Loucy (cell line): ENCODE results near the gene CTNND2.

Experiments used
- H2AFZ ChIP-seq: fragments of 200-600 bp; sonication (generic); 2 replicates; pipeline ENCODE4 v1.6.0; 2016; ENCODE audit warnings: antibody characterized with exemption, mild to moderate bottlenecking, low read length, moderate library complexity
- H3F3A ChIP-seq: fragments of 200-600 bp; 2 replicates; pipeline ENCODE4 v1.6.0; 2016; ENCODE audit warnings: antibody characterized with exemption, low read depth, mild to moderate bottlenecking
- H3K27me3 ChIP-seq: fragments of 200-600 bp; sonication (generic); 2 replicates; pipeline ENCODE4 v1.6.1; 2014; ENCODE audit warnings: low read length, mild to moderate bottlenecking; ENCODE audit not compliant: insufficient read depth, poor library complexity, severe bottlenecking
- H3K36me3 ChIP-seq: fragments of 200-600 bp; sonication (generic); 2 replicates; pipeline ENCODE4 v1.6.1; 2016; ENCODE audit warnings: low read length; ENCODE audit not compliant: insufficient read depth
- H3K4me1 ChIP-seq: fragments of 200-600 bp; sonication (generic); 2 replicates; pipeline ENCODE4 v1.5.1; 2014; ENCODE audit warnings: low read length, mild to moderate bottlenecking; ENCODE audit not compliant: insufficient read depth, poor library complexity, severe bottlenecking
- H3K4me2 ChIP-seq: fragments of 200-600 bp; sonication (generic); 2 replicates; pipeline ENCODE4 v1.6.0; 2014; ENCODE audit warnings: antibody characterized with exemption, low read length, low read depth, mild to moderate bottlenecking; ENCODE audit not compliant: poor library complexity, severe bottlenecking
- H3K4me3 ChIP-seq: fragments of 200-600 bp; sonication (generic); 2 replicates; pipeline ENCODE4 v1.5.1; 2014; ENCODE audit warnings: low read length, mild to moderate bottlenecking, mixed read lengths; ENCODE audit not compliant: poor library complexity, severe bottlenecking
- H3K79me2 ChIP-seq: fragments of 200-600 bp; sonication (generic); 2 replicates; pipeline ENCODE4 v1.6.1; 2014; ENCODE audit warnings: low read length; ENCODE audit not compliant: insufficient read depth
- H3K9ac ChIP-seq: fragments of 200-600 bp; sonication (generic); 2 replicates; pipeline ENCODE4 v1.6.0; 2014; ENCODE audit warnings: mild to moderate bottlenecking, low read depth, low read length, moderate library complexity; ENCODE audit not compliant: poor library complexity, severe bottlenecking
- H3K9me2 ChIP-seq: fragments of 200-600 bp; sonication (generic); replicated peaks from 2 replicates; pipeline ENCODE4 v1.6.1; 2016; ENCODE audit warnings: low read depth, low read length, mixed read lengths
- H3K9me3 ChIP-seq: fragments of 200-600 bp; sonication (generic); 2 replicates; pipeline ENCODE4 v1.6.1; 2014; ENCODE audit warnings: mild to moderate bottlenecking, antibody characterized with exemption, low read length, low read depth; ENCODE audit not compliant: insufficient read depth
- H4K20me1 ChIP-seq: fragments of 200-600 bp; sonication (generic); 2 replicates; pipeline ENCODE4 v1.6.0; 2014; ENCODE audit warnings: antibody characterized with exemption, low read length, mild to moderate bottlenecking; ENCODE audit not compliant: insufficient read depth, poor library complexity, severe bottlenecking
- EZH2phosphoT487 ChIP-seq: fragments of 200-600 bp; IDR thresholded peaks from 2 replicates; pipeline ENCODE4 v1.6.1; 2018; ENCODE audit warnings: antibody characterized with exemption, mild to moderate bottlenecking, moderate library complexity, borderline replicate concordance
- TF ChIP-seq, protein P1 (sequence below): fragments of 200-600 bp; sonication (generic); conservative IDR thresholded peaks from 2 replicates; pipeline ENCODE4 v1.5.1; 2014; ENCODE audit warnings: mild to moderate bottlenecking, antibody characterized with exemption, low read length

The CTNND2 gene

DNA sequence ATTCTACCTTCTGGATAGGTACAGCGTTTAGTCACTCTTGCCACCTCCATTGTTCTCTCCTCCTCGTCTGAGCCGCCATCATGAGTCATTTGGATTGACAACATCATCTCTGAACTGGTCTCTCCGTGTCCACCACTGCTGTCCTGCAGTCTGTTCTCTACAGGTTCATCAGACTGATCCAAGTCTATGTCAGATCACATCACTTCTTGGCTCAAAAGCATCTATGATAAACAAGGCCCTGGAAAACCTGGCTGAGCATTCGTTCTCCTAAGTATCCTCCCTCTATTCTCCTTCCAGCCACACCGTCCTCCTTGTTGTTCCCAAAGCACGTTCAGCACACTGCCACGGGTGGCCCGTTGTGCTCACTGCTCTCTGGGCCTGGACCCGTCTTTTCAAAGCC lies 50.5 kb downstream of the CTNND2 start:
- Histone ChIP-seq H3K27me3 (no peaks in the 10 kb centered on the region), H4K20me1 (no peaks in the 10 kb centered on the region), H3K4me1 (no peaks in the 10 kb centered on the region)

DNA sequence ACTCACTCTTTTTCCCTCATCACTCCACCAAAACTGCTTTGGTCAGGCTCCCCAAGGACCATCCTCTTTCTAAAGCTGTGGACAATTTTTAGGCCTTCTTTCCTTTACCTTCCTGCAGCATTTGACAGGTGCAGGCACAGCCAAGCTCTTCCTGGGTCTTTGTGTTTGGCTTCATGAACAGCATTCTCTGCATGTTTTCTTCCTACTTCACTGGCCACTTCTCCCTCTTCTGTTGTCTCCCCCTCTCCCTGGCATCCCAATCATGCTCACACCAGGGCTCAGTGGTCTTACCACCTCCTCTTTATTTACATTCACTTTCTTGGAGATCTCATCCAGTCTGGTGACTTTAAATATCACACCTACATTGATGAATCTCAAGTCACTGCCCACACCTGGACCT lies 51.1 kb downstream of the CTNND2 start:
- Histone ChIP-seq H3K36me3 (no peaks in the 10 kb centered on the region), H3K27me3 (no peaks in the 10 kb centered on the region), H2AFZ (no peak overlapping the region), H3K9me3 (no peaks in the 10 kb centered on the region), H3K4me3 (no peak overlapping the region), H3K4me2 (no peak overlapping the region), H3K79me2 (no peaks in the 10 kb centered on the region), H3K9ac (no peak overlapping the region), H4K20me1 (no peaks in the 10 kb centered on the region), H3K9me2 (no peaks in the 10 kb centered on the region), H3F3A (no peaks in the 10 kb centered on the region), H3K4me1 (no peaks in the 10 kb centered on the region)
- TF ChIP-seq, protein P1, sequence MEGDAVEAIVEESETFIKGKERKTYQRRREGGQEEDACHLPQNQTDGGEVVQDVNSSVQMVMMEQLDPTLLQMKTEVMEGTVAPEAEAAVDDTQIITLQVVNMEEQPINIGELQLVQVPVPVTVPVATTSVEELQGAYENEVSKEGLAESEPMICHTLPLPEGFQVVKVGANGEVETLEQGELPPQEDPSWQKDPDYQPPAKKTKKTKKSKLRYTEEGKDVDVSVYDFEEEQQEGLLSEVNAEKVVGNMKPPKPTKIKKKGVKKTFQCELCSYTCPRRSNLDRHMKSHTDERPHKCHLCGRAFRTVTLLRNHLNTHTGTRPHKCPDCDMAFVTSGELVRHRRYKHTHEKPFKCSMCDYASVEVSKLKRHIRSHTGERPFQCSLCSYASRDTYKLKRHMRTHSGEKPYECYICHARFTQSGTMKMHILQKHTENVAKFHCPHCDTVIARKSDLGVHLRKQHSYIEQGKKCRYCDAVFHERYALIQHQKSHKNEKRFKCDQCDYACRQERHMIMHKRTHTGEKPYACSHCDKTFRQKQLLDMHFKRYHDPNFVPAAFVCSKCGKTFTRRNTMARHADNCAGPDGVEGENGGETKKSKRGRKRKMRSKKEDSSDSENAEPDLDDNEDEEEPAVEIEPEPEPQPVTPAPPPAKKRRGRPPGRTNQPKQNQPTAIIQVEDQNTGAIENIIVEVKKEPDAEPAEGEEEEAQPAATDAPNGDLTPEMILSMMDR = no peak
- TF ChIP-seq EZH2phosphoT487 = no peak

More for the DNA sequence above, 50.5 kb downstream of the CTNND2 start:
- H2AFZ ChIP-seq = no peak overlapping the region
- no peaks in the 10 kb centered on the region for H3K79me2 ChIP-seq
- no peak overlapping the region for H3K4me3 ChIP-seq
- H3F3A ChIP-seq = no peaks in the 10 kb centered on the region
- no peaks in the 10 kb centered on the region for H3K9me3 ChIP-seq
- TF ChIP-seq, protein P1 = no peak
- TF ChIP-seq EZH2phosphoT487 = no peak
- H3K36me3 ChIP-seq = no peaks in the 10 kb centered on the region
- no peak overlapping the region for H3K4me2 ChIP-seq
- no peak overlapping the region for H3K9ac ChIP-seq
- no peaks in the 10 kb centered on the region for H3K9me2 ChIP-seq

DNA sequence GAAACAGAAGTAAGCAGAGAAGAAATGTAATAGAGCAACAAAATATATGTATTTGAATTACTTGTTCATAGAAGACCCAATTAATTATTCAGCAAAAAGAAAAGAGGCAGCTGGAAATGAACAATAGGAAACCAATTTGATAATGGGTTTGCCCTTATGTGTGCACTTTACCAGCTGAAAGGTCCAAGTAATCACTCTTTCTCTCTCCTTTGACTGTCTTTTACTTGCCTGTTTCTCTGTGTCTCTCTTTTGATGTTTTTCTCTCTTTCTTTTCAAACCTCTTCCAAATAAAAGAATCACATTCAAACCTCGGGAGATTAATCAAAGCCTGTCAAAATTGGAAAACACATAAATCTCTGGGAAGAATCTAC lies 51.5 kb downstream of the CTNND2 start:
- H3K9me2 ChIP-seq = no peaks in the 10 kb centered on the region
- no peak for TF ChIP-seq EZH2phosphoT487
- TF ChIP-seq, protein P1 = no peak

More for the DNA sequence above, 51.5 kb downstream of the CTNND2 start:
- no peak overlapping the region for H3K4me3 ChIP-seq
- H3K9ac ChIP-seq = no peak overlapping the region
- no peaks in the 10 kb centered on the region for H3F3A ChIP-seq
- no peaks in the 10 kb centered on the region for H3K27me3 ChIP-seq
- H3K36me3 ChIP-seq = no peaks in the 10 kb centered on the region
- no peak overlapping the region for H3K4me2 ChIP-seq
- H3K4me1 ChIP-seq = no peaks in the 10 kb centered on the region
- H4K20me1 ChIP-seq = no peaks in the 10 kb centered on the region
- H2AFZ ChIP-seq = no peak overlapping the region
- no peaks in the 10 kb centered on the region for H3K79me2 ChIP-seq
- H3K9me3 ChIP-seq = no peaks in the 10 kb centered on the region
